Left renal cortex interstitium (tissue), 4 donors: ENCODE results near the gene ZDHHC24. TPM values are rescaled to one million over a fixed set of nuclear protein-coding genes. Genes with fewer than 3 reads are reported as not detected.

ENCODE experiments used
- DNase-seq, 4 donors: peaks; one replicate each; pipeline ENCODE4 v3.0.0-alpha.2; 2013; ENCODE audit warnings: low read depth in 4 of 4, low spot score in 2 of 4, missing footprints in 1 of 4
- polyA plus RNA-seq, 4 donors: library from polyadenylated mRNA; unstranded; fragments of 120-200 nt; gene quantifications; one replicate each; pipeline ENCODE4 v1.2.1, GENCODE V29; 2013; ENCODE audit not compliant: insufficient read length in 4 of 4

The ZDHHC24 gene
- polyA plus RNA-seq, 4 donors, result 5.9 to 13.3 (median 9.9) TPM

- no peak for DNase-seq
These were observed 70.3 kb downstream of the ZDHHC24 start for GRCh38 chr11:66475349-66476172.

- DNase-seq, result no peak
These were observed 72.0 kb downstream of the ZDHHC24 start for GRCh38 chr11:66473608-66474515.

GRCh38 chr11:66473167-66473566, 72.7 kb downstream of the ZDHHC24 start:
- no peak for DNase-seq

GRCh38 chr11:66472054-66472453, 73.8 kb downstream of the ZDHHC24 start:
- DNase-seq, result no peak

- no peak for DNase-seq
These were observed 74.7 kb downstream of the ZDHHC24 start for GRCh38 chr11:66471142-66471541.

Other genes with a start within 250 kb of the ZDHHC24 start
- 100 to 1,000 TPM in 1 of 4 donors, 10 to 100 TPM in 3; 56.9 to 102 (median 72.8) TPM for gene CD248, start 229.0 kb downstream of the ZDHHC24 start, polyA plus RNA-seq
- 1 to 10 TPM; 1.8 to 3.7 (median 2.9) TPM for gene RIN1, start 209.6 kb downstream of the ZDHHC24 start, polyA plus RNA-seq
- gene BRMS1, start 200.9 kb downstream of the ZDHHC24 start, polyA plus RNA-seq, result 10 to 100 TPM; 30.8 to 38.6 (median 34.8) TPM
- 10 to 100 TPM; 50.3 to 64.6 (median 51.9) TPM for gene B4GAT1, start 198.4 kb downstream of the ZDHHC24 start, polyA plus RNA-seq
- 10 to 100 TPM; 14.6 to 33.0 (median 22.3) TPM for gene SLC29A2, start 174.3 kb downstream of the ZDHHC24 start, polyA plus RNA-seq
- gene NPAS4, start 125.0 kb downstream of the ZDHHC24 start, polyA plus RNA-seq, result under 1 TPM; 0.06 to 0.54 (median 0.22) TPM
- gene MRPL11, start 107.2 kb downstream of the ZDHHC24 start, polyA plus RNA-seq, result 10 to 100 TPM; 67.7 to 87.7 (median 78.9) TPM
- 1 to 10 TPM; 4.5 to 7.8 (median 6.4) TPM for gene PELI3, start 79.1 kb downstream of the ZDHHC24 start, polyA plus RNA-seq
- 10 to 100 TPM; 19.6 to 31.2 (median 25.5) TPM for gene DPP3, start 65.6 kb downstream of the ZDHHC24 start, polyA plus RNA-seq
- 100 to 1,000 TPM in 1 of 4 donors, 10 to 100 TPM in 3; 61.4 to 102 (median 79.8) TPM for gene BBS1, start 35.4 kb downstream of the ZDHHC24 start, polyA plus RNA-seq
- under 1 TPM; 0.31 to 0.69 (median 0.63) TPM for gene ACTN3, start 855 bp upstream of the ZDHHC24 start, polyA plus RNA-seq
- gene CTSF, start 22.6 kb upstream of the ZDHHC24 start, polyA plus RNA-seq, result 100 to 1,000 TPM in 2 of 4 donors, 10 to 100 TPM in 2; 88.3 to 102 (median 101) TPM
- gene CCDC87, start 47.0 kb upstream of the ZDHHC24 start, polyA plus RNA-seq, result under 1 TPM; 0.24 to 0.37 (median 0.34) TPM
- 10 to 100 TPM; 39.1 to 78.2 (median 64.9) TPM for gene CCS, start 47.1 kb upstream of the ZDHHC24 start, polyA plus RNA-seq
- 100 to 1,000 TPM in 1 of 4 donors, 10 to 100 TPM in 3; 55.6 to 105 (median 80.4) TPM for gene RBM14, start 70.6 kb upstream of the ZDHHC24 start, polyA plus RNA-seq
- gene RBM4, start 92.7 kb upstream of the ZDHHC24 start, polyA plus RNA-seq, result 100 to 1,000 TPM; 242 to 267 (median 260) TPM
- 10 to 100 TPM; 59.9 to 84.2 (median 71.3) TPM for gene RBM4B, start 131.8 kb upstream of the ZDHHC24 start, polyA plus RNA-seq
- gene SPTBN2, start 183.2 kb upstream of the ZDHHC24 start, polyA plus RNA-seq, result 10 to 100 TPM; 56.0 to 67.5 (median 64.7) TPM